GM12865 (cell line): ENCODE measurements around the gene ROR2.

Source experiments
- DNase-seq: peaks from one replicate; pipeline ENCODE4 v3.0.0; 2010; ENCODE audit warnings: low read depth
- H3K4me3 ChIP-seq: 2 replicates; pipeline ENCODE4 v1.5.1; 2011; ENCODE audit warnings: mild to moderate bottlenecking, low read depth, low read length, control low read depth
- TF ChIP-seq, protein P1 (sequence below): IDR thresholded peaks from 2 replicates; pipeline ENCODE4 v1.5.1; 2011; ENCODE audit warnings: low read length, control low read depth, low read depth, inconsistent platforms; ENCODE audit not compliant: insufficient read depth; ENCODE audit errors: missing control alignments

ROR2 gene

DNA sequence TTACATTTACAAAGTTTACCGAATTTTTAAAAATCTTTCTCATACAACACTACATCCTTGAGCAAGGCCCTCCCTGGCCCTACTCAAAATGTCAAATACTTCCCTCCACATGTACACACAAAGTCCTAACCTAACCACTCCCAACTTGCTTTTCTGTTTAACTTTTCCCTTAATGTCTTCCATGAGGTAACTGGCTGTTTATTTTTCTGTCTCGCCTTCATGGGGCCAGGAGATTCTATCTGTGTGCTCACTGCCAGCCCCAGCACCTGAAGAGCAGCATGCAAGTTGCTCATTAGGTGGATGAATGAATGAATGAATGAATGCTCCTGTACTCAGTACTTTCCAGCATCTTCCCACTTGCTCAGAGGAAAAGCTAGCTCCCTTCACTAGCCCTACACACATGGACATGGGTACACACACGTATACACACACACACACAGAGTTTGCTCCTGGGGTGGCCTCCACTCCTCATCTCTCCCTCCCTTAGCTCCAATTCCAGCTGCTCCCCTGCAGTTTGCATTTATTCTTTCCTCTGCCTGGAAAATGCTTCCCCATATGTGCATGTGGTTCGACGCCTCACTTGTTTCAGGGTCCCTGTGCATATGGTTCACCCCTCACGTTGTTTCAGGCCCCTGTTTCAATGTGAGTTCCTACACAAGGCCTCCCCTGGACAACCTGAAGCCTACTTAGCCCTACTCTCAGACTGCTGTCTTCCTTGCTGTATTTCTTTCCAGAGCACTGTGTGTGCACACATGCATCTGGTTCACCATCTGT is 165.2 kb downstream of the ROR2 start:
- no peak overlapping the region for H3K4me3 ChIP-seq
- TF ChIP-seq, protein P1, sequence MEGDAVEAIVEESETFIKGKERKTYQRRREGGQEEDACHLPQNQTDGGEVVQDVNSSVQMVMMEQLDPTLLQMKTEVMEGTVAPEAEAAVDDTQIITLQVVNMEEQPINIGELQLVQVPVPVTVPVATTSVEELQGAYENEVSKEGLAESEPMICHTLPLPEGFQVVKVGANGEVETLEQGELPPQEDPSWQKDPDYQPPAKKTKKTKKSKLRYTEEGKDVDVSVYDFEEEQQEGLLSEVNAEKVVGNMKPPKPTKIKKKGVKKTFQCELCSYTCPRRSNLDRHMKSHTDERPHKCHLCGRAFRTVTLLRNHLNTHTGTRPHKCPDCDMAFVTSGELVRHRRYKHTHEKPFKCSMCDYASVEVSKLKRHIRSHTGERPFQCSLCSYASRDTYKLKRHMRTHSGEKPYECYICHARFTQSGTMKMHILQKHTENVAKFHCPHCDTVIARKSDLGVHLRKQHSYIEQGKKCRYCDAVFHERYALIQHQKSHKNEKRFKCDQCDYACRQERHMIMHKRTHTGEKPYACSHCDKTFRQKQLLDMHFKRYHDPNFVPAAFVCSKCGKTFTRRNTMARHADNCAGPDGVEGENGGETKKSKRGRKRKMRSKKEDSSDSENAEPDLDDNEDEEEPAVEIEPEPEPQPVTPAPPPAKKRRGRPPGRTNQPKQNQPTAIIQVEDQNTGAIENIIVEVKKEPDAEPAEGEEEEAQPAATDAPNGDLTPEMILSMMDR = no peak
- no peak for DNase-seq

DNA sequence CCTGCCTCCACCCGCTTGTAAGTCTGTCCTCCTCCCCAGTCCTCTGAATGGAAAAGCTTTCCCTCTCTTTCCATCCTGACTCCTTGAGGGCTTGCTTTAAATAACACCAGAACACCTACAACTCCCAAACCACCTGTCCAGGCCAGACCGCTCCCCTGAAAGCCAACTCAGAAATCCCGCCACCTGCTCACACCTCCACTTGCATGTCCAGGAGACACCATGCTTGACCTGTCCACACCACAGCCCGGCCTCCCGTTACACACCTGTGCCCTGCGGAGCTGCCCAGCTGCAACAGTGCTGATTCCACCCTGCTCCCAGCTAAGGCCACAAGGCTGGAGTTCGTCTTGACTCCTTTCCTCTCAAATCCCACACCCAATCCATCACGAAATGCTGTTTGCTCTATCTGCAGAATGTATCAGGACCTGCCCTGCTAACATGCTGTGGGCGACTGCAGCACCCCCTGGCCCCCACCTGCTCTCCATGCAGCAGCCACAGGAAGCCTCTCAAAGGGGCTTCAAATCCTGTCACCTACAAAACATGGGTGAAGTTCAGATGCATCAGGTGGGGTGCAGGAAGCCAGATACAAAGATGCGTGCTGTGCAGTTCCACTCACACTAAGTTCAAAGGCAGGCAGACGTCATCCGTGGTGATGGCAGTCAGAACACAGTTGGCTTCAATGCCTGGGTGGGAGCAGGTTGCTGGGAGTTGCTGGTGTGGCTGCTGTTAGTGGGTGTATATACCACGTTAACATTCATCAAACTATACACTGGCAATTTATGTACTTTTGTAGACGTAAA is 166.0 kb downstream of the ROR2 start:
- TF ChIP-seq, protein P1 = no peak
- no peak for DNase-seq
- H3K4me3 ChIP-seq = no peak overlapping the region

DNA sequence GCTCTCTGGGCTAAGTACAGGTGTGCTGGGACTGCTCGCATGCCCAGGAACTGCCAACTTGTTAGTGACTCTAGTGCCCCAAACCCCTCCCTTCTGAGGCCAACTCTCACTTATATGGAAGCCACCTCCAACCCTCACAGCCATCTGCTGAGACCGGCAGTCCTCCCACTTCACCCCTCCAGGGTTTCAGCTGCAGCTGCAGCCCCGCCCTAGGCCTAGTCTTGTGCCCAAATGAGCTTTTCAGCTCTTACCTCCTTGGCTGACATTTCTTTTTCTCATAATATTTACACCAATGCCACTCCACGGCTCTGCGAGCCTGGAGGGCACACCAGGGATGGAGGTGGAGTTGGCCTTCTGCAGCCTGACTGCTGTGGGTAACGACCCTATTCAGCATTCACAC is 166.6 kb downstream of the ROR2 start:
- TF ChIP-seq, protein P1 = no peak
- H3K4me3 ChIP-seq = no peak overlapping the region
- DNase-seq = no peak

DNA sequence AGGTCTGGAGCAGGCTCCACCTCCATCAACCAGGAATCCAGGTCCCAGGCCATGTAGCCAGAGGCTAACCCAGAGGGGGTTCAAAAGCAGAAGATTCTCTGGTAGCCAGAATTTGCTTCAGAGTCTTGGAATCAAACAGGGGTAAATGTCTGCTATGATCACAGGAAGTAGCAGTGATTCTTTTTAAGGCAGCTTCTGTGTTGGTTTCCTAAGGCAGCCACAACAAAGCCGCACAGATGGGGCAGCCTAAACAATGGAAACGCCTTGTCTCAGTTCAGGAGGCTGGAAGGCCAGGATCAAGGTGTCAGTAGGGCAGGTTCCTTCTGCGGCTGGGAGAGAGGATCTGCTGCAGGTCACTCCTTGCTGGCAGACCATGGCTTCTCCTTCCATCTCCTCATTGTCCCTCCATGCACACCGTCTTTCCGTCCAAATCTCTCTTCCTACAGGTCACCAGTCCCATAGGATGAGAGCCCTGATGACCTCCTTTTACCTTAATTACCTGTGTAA is 167.3 kb downstream of the ROR2 start:
- TF ChIP-seq, protein P1 = no peak
- no peak overlapping the region for H3K4me3 ChIP-seq
- no peak for DNase-seq

DNA sequence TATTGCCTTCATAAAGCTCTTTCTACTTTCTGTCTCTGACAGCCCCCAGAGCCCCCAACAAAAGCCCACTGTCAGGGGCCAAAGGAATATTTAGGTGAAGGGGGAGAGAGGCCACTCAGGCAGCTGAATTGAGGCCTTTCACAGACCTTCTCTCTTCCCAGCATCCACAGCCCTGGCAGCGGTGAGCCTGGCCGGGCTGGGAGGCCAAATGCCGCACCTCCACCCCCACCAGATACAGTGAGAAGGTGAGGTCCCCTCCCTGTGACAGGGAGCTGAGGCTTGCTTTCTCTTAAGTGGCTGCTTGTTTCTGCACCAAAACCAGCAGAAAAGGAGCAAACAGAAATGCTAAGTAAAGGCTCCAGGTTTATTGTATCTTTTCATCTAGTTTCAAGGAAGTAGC is 168.1 kb downstream of the ROR2 start:
- TF ChIP-seq, protein P1 = no peak
- DNase-seq = no peak
- H3K4me3 ChIP-seq = no peak overlapping the region

DNA sequence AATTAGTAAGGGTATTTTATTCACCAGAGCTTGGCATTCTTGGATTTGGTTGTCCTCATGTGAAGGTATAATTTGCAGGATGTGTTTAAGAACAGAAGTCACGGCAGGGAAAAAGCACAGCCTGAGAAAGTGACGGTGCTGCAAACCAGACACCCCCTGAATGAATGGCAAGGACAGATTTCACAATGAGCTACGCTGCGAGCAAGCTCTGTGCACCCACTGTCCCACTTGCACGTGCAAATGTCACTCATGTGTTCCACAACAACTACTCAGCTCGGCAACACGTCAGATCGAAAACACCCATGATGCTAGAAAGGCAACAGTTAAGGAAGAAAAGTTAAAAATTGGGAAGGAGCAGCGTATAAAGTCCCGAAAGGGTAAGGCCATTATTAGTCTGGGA is 168.9 kb downstream of the ROR2 start:
- H3K4me3 ChIP-seq = no peak overlapping the region
- DNase-seq = no peak
- TF ChIP-seq, protein P1 = no peak
